H9 (cell line): Measurements from ENCODE around the gene FLVCR1. TPM values are rescaled to one million over a fixed set of nuclear protein-coding genes. Genes with fewer than 3 reads are reported as not detected.

Experiments
- DNase-seq: peaks from one replicate; pipeline ENCODE4 v3.0.0-alpha.2; 2017
- H2AFZ ChIP-seq: one replicate; pipeline ENCODE4 v1.6.1; 2013; ENCODE audit warnings: mild to moderate bottlenecking, low read length, control low read depth, moderate library complexity
- H2AK5ac ChIP-seq: 2 replicates; pipeline ENCODE4 v1.6.1; 2013; ENCODE audit warnings: low read length, control low read depth, mixed read lengths; ENCODE audit not compliant: insufficient read length
- H2BK120ac ChIP-seq: one replicate; pipeline ENCODE4 v1.6.1; 2013; ENCODE audit warnings: low read depth, mild to moderate bottlenecking, low read length, control low read depth, inconsistent platforms; ENCODE audit not compliant: poor library complexity, severe bottlenecking
- H2BK12ac ChIP-seq: 2 replicates; pipeline ENCODE4 v1.6.1; 2013; ENCODE audit warnings: low read length, control low read depth, mixed read lengths, low read depth; ENCODE audit not compliant: insufficient read length
- H2BK15ac ChIP-seq: 2 replicates; pipeline ENCODE4 v1.6.1; 2013; ENCODE audit warnings: low read depth, low read length, control low read depth
- H2BK20ac ChIP-seq: one replicate; pipeline ENCODE4 v1.6.1; 2013; ENCODE audit warnings: low read depth, mild to moderate bottlenecking, low read length, control low read depth, inconsistent platforms; ENCODE audit not compliant: poor library complexity, severe bottlenecking
- H2BK5ac ChIP-seq: 2 replicates; pipeline ENCODE4 v1.6.1; 2013; ENCODE audit warnings: low read length, control low read depth, mixed read lengths; ENCODE audit not compliant: insufficient read length
- H3K14ac ChIP-seq: 2 replicates; pipeline ENCODE4 v1.6.1; 2013; ENCODE audit warnings: low read length, control low read depth; ENCODE audit not compliant: insufficient read depth
- H3K18ac ChIP-seq: 2 replicates; pipeline ENCODE4 v1.6.1; 2013; ENCODE audit warnings: low read depth, mild to moderate bottlenecking, mixed read lengths, low read length, control low read depth; ENCODE audit not compliant: insufficient read length
- H3K23ac ChIP-seq: 2 replicates; pipeline ENCODE4 v1.6.1; 2013; ENCODE audit warnings: low read length, control low read depth, mixed read lengths, low read depth; ENCODE audit not compliant: insufficient read length
- H3K23me2 ChIP-seq: 2 replicates; pipeline ENCODE4 v1.6.1; 2013; ENCODE audit warnings: low read depth, mild to moderate bottlenecking, mixed read lengths, low read length, control low read depth; ENCODE audit not compliant: insufficient read length, poor library complexity, severe bottlenecking
- H3K27ac ChIP-seq: 2 replicates; pipeline ENCODE4 v1.5.1; 2013; ENCODE audit warnings: low read length, control low read depth, mixed read lengths, low read depth; ENCODE audit not compliant: insufficient read length
- H3K27me3 ChIP-seq: 2 replicates; pipeline ENCODE4 v1.6.1; 2013; ENCODE audit warnings: low read length, control low read depth, inconsistent platforms; ENCODE audit not compliant: insufficient read depth
- H3K4ac ChIP-seq: 2 replicates; pipeline ENCODE4 v1.6.1; 2013; ENCODE audit warnings: low read depth, mild to moderate bottlenecking, control low read depth, inconsistent platforms, low read length, moderate library complexity
- H3K4me1 ChIP-seq: 2 replicates; pipeline ENCODE4 v1.6.1; 2013; ENCODE audit warnings: low read length, control low read depth, inconsistent platforms; ENCODE audit not compliant: insufficient read depth
- H3K4me2 ChIP-seq: 2 replicates; pipeline ENCODE4 v1.6.1; 2013; ENCODE audit warnings: low read length, control low read depth, mixed read lengths; ENCODE audit not compliant: insufficient read length, insufficient read depth
- H3K56ac ChIP-seq: 2 replicates; pipeline ENCODE4 v1.6.1; 2013; ENCODE audit warnings: low read depth, mild to moderate bottlenecking, mixed read lengths, low read length, control low read depth; ENCODE audit not compliant: insufficient read length
- H3K79me1 ChIP-seq: 2 replicates; pipeline ENCODE4 v1.6.1; 2013; ENCODE audit warnings: low read depth, mild to moderate bottlenecking, moderate library complexity, low read length, control low read depth, inconsistent platforms; ENCODE audit not compliant: insufficient read depth, poor library complexity, severe bottlenecking
- H3K79me2 ChIP-seq: 2 replicates; pipeline ENCODE4 v1.6.1; 2013; ENCODE audit warnings: low read length, control low read depth, inconsistent platforms; ENCODE audit not compliant: insufficient read depth
- H3K9ac ChIP-seq: 2 replicates; pipeline ENCODE4 v1.6.1; 2013; ENCODE audit warnings: low read length, control low read depth, mixed read lengths; ENCODE audit not compliant: insufficient read length; ENCODE audit errors: extremely low read depth
- H3K9me3 ChIP-seq: one replicate; pipeline ENCODE4 v1.6.1; 2013; ENCODE audit warnings: low read depth, low read length, inconsistent platforms; ENCODE audit not compliant: control insufficient read depth
- H3T11ph ChIP-seq: one replicate; pipeline ENCODE4 v1.6.1; 2013; ENCODE audit warnings: mild to moderate bottlenecking, low read length, control low read depth, inconsistent platforms
- H4K20me1 ChIP-seq: one replicate; pipeline ENCODE4 v1.6.1; 2013; ENCODE audit not compliant: control insufficient read depth, insufficient read length, insufficient read depth
- H4K5ac ChIP-seq: 2 replicates; pipeline ENCODE4 v1.6.1; 2013; ENCODE audit warnings: low read depth, mild to moderate bottlenecking, mixed read lengths, low read length, control low read depth; ENCODE audit not compliant: insufficient read length
- H4K8ac ChIP-seq: replicated peaks from 2 replicates; pipeline ENCODE4 v1.6.1; 2013; ENCODE audit warnings: low read length, control low read depth, mixed read lengths, low read depth; ENCODE audit not compliant: insufficient read length
- H4K91ac ChIP-seq: 2 replicates; pipeline ENCODE4 v1.6.1; 2013; ENCODE audit warnings: low read depth, mild to moderate bottlenecking, moderate library complexity, mixed read lengths, low read length, control low read depth; ENCODE audit not compliant: insufficient read length
- H3K27ac Mint-ChIP-seq, 3 experiments: 2 replicates in 2 of 3; 3 replicates in 1 of 3; pipeline ENCODE4 v1.8.0; 2020 to 2021; ENCODE audit warnings: mixed read lengths in 3 of 3, mild to moderate bottlenecking in 1 of 3, moderate library complexity in 1 of 3
- H3K27me3 Mint-ChIP-seq: 2 replicates; pipeline ENCODE4 v1.8.0; 2021; ENCODE audit warnings: low read depth, mild to moderate bottlenecking, moderate library complexity, mixed read lengths
- H3K36me3 Mint-ChIP-seq, 3 experiments: 2 replicates in 2 of 3; 3 replicates in 1 of 3; pipeline ENCODE4 v1.8.0; 2020 to 2021; ENCODE audit warnings: low read depth in 3 of 3, mixed read lengths in 3 of 3; ENCODE audit not compliant: insufficient read depth in 1 of 3
- H3K4me1 Mint-ChIP-seq, 2 experiments: 2 replicates each; pipeline ENCODE4 v1.8.0; 2020; ENCODE audit warnings: mixed read lengths in 2 of 2
- H3K4me3 Mint-ChIP-seq, 2 experiments: 2 replicates in 1 of 2; 3 replicates in 1 of 2; pipeline ENCODE4 v1.8.0; 2020 to 2021; ENCODE audit warnings: mild to moderate bottlenecking in 2 of 2, mixed read lengths in 2 of 2, moderate library complexity in 1 of 2
- H3K9me3 Mint-ChIP-seq, 2 experiments: 2 replicates in 1 of 2; 3 replicates in 1 of 2; pipeline ENCODE4 v1.8.0; 2020; ENCODE audit warnings: mild to moderate bottlenecking in 2 of 2, mixed read lengths in 2 of 2, moderate library complexity in 1 of 2
- WGBS: extraction: QIAGEN DNeasy Blood & Tissue Kit; methylation state at CpG from one replicate; pipeline ENCODE4 v1.1.7; 2013; ENCODE audit warnings: missing lambda C conversion rate, low lambda C conversion rate, mixed read lengths; ENCODE audit not compliant: insufficient read length; ENCODE audit errors: extremely low coverage; 5-methylcytosine and 5-hydroxymethylcytosine counted together
- total RNA-seq: library from RNA; stranded (reverse); gene quantifications from 2 replicates; pipeline ENCODE4 v1.2.1, GENCODE V29; 2021
- TF ChIP-seq, protein P1 (sequence below): fragments of 200-600 bp; sonication (generic); conservative IDR thresholded peaks from 3 replicates; pipeline ENCODE4 v1.8.0; 2021; ENCODE audit warnings: antibody characterized with exemption, mild to moderate bottlenecking

The FLVCR1 gene
- total RNA-seq, 1 experiment from 2014 or later = 55.2 TPM

DNA sequence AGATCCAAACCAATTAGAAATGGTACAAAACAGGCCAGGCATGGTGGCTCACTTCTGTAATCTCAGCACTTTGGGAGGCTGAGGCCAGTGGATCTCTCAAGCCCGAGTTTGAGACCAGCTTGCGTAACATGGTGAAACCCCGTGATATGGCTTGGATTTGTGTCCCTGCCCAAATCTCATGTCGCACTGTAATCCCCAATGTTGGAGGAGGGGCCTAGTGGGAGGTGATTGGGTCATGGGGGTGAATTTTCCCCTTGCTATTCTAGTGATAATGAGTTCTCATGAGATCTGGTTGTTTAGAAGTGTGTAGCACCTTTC, 85.3 kb downstream of the FLVCR1 start:
- H2BK120ac ChIP-seq = no peak overlapping the region
- H3K4me2 ChIP-seq = no peak overlapping the region
- no peak overlapping the region for H4K91ac ChIP-seq
- no peak overlapping the region for H4K8ac ChIP-seq
- H2BK20ac ChIP-seq = no peak overlapping the region
- Mint-ChIP-seq H3K27ac (no peak overlapping the region), H3K27me3 (peaks cover 2% of the 10 kb centered on the region), H3K36me3 (peaks cover 3 to 8% (median 3%) of the 10 kb centered on the region in 3 experiments; a peak in 3 of 7 replicates), H3K9me3 (peaks cover 3 to 7% of the 10 kb centered on the region in 2 experiments; a peak in 3 of 5 replicates), H3K4me3 (peak overlapping the region in 1 of 2 experiments; percentile 31; a peak in 1 of 5 replicates), H3K4me1 (peaks cover 18 to 20% of the 10 kb centered on the region in 2 experiments)
- H3K4ac ChIP-seq = no peak overlapping the region
- TF ChIP-seq, protein P1, sequence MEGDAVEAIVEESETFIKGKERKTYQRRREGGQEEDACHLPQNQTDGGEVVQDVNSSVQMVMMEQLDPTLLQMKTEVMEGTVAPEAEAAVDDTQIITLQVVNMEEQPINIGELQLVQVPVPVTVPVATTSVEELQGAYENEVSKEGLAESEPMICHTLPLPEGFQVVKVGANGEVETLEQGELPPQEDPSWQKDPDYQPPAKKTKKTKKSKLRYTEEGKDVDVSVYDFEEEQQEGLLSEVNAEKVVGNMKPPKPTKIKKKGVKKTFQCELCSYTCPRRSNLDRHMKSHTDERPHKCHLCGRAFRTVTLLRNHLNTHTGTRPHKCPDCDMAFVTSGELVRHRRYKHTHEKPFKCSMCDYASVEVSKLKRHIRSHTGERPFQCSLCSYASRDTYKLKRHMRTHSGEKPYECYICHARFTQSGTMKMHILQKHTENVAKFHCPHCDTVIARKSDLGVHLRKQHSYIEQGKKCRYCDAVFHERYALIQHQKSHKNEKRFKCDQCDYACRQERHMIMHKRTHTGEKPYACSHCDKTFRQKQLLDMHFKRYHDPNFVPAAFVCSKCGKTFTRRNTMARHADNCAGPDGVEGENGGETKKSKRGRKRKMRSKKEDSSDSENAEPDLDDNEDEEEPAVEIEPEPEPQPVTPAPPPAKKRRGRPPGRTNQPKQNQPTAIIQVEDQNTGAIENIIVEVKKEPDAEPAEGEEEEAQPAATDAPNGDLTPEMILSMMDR = no peak
- no peaks in the 10 kb centered on the region for H3K27me3 ChIP-seq
- no peaks in the 10 kb centered on the region for H3K79me2 ChIP-seq
- H2AK5ac ChIP-seq = no peak overlapping the region
- no peak overlapping the region for H3K14ac ChIP-seq
- no peak overlapping the region for H4K5ac ChIP-seq
- no peak overlapping the region for H3K23ac ChIP-seq
- DNase-seq = no peak
- no peak overlapping the region for H3K9ac ChIP-seq
- H3K9me3 ChIP-seq = no peaks in the 10 kb centered on the region
- H3T11ph ChIP-seq = no peak overlapping the region
- H2BK15ac ChIP-seq = no peak overlapping the region
- no peak overlapping the region for H2BK5ac ChIP-seq
- H3K79me1 ChIP-seq = no peaks in the 10 kb centered on the region
- no CpG with 5 or more reads among the region's 4 CpGs for WGBS
- no peak overlapping the region for H3K56ac ChIP-seq
- H4K20me1 ChIP-seq = no peaks in the 10 kb centered on the region
- no peak overlapping the region for H3K18ac ChIP-seq
- H2AFZ ChIP-seq = no peak overlapping the region
- H2BK12ac ChIP-seq = no peak overlapping the region
- no peaks in the 10 kb centered on the region for H3K23me2 ChIP-seq
- H3K27ac ChIP-seq = no peak overlapping the region
- peaks cover 4% of the 10 kb centered on the region; the same call in 1 of the 2 replicates for H3K4me1 ChIP-seq
